NB4 (cell line): ENCODE measurements around the gene ABCA4.

Source experiments
- POLR2A ChIP-seq: IDR thresholded peaks from 2 replicates; pipeline ENCODE4 v1.6.1; 2011; ENCODE audit warnings: mild to moderate bottlenecking; ENCODE audit not compliant: insufficient read length; ENCODE audit errors: extremely low read depth
- TF ChIP-seq, protein P1 (sequence below): IDR thresholded peaks from one replicate; pipeline ENCODE4 v1.5.1; 2012; ENCODE audit warnings: low read depth, low read length
- TF ChIP-seq, protein P2 (sequence below): IDR thresholded peaks from 2 replicates; pipeline ENCODE4 v1.6.1; 2011; ENCODE audit warnings: low read depth, low read length

DNA sequence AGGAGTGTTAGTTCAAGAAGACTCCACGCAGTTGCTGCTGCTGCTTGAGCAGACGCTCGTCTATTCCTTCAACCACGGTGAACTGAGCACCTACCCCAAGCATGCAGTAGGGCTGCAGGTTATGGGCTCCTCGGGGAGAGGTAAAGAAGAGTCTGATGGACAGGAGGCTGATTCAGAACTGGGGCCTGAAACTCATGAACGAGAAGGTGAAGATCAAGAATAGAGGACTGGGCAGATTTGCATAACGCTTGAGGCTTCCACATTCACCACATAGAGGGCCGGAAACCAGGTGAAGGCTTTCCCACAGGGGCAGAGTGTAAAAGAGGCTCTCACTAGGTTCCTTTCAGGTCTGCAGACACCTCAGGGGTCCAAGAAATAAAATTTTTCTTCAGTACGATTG, 9.1 kb downstream of the ABCA4 start:
- no peak for TF ChIP-seq POLR2A
- TF ChIP-seq, protein P1, sequence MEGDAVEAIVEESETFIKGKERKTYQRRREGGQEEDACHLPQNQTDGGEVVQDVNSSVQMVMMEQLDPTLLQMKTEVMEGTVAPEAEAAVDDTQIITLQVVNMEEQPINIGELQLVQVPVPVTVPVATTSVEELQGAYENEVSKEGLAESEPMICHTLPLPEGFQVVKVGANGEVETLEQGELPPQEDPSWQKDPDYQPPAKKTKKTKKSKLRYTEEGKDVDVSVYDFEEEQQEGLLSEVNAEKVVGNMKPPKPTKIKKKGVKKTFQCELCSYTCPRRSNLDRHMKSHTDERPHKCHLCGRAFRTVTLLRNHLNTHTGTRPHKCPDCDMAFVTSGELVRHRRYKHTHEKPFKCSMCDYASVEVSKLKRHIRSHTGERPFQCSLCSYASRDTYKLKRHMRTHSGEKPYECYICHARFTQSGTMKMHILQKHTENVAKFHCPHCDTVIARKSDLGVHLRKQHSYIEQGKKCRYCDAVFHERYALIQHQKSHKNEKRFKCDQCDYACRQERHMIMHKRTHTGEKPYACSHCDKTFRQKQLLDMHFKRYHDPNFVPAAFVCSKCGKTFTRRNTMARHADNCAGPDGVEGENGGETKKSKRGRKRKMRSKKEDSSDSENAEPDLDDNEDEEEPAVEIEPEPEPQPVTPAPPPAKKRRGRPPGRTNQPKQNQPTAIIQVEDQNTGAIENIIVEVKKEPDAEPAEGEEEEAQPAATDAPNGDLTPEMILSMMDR, result no peak
- TF ChIP-seq, protein P2, sequence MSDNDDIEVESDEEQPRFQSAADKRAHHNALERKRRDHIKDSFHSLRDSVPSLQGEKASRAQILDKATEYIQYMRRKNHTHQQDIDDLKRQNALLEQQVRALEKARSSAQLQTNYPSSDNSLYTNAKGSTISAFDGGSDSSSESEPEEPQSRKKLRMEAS, result no peak
